GM13976 (cell line): ENCODE measurements around the gene ANKRD28.
A peak's percentile ranks its signal among the peaks of the same experiment; 100 is the strongest.

Experiments
- DNase-seq: peaks from one replicate; pipeline ENCODE4 v3.0.0; 2012; ENCODE audit warnings: low spot score
- CTCF ChIP-seq: IDR thresholded peaks from 2 replicates; pipeline ENCODE4 v1.5.1; 2012; ENCODE audit warnings: borderline replicate concordance, mild to moderate bottlenecking; ENCODE audit not compliant: insufficient read depth; ENCODE audit errors: extremely low read depth, missing control alignments, control extremely low read depth
- in situ Hi-C: fragments of 300-500 bp; cut with MboI; formaldehyde crosslinking; loops from one replicate; pipeline ENCODE4 v1.12.0; 2022; ENCODE audit warnings: low sequenced_read_pairs, mixed read lengths, inconsistent platforms; ENCODE audit not compliant: unreplicated experiment

The ANKRD28 gene

GRCh38 chr3:15805756-15806266 is 8.0 kb upstream of the ANKRD28 start:
- no peak for TF ChIP-seq CTCF
- in situ Hi-C loops: no loop called here
- peak; percentile 39 for DNase-seq

- no peak for TF ChIP-seq CTCF
- in situ Hi-C loops: loop anchor here (5.0 kb wide), 1 partner anchor 167 kb away; no protein-coding TSS in a partner anchor
- no peak for DNase-seq
Measured at GRCh38 chr3:15804553-15805095, 6.8 kb upstream of the ANKRD28 start.

- DNase-seq: no peak
- in situ Hi-C loops: loop anchor here (5.0 kb wide), 1 partner anchor 167 kb away; no protein-coding TSS in a partner anchor
- TF ChIP-seq CTCF: no peak
Measured at GRCh38 chr3:15803921-15804320, 6.1 kb upstream of the ANKRD28 start.

GRCh38 chr3:15801298-15801697 is 3.5 kb upstream of the ANKRD28 start:
- no peak for TF ChIP-seq CTCF
- in situ Hi-C loops: loop anchor here (5.0 kb wide), 1 partner anchor 164 kb away; no protein-coding TSS in a partner anchor
- no peak for DNase-seq

- TF ChIP-seq CTCF: no peak
- no peak for DNase-seq
- in situ Hi-C loops: loop anchor here (5.0 kb wide), 1 partner anchor 163 kb away; no protein-coding TSS in a partner anchor
Measured at GRCh38 chr3:15800780-15801179, 3.0 kb upstream of the ANKRD28 start.

- in situ Hi-C loops: loop anchor here (5.0 kb wide), 1 partner anchor 163 kb away; no protein-coding TSS in a partner anchor
- TF ChIP-seq CTCF: no peak
- no peak for DNase-seq
Measured at GRCh38 chr3:15800327-15800726, 2.5 kb upstream of the ANKRD28 start.
